ENCODE measurements around the gene TBC1D5.
"Not testable (repeated sequence)": the region's sequence is repeated elsewhere in the genome, so short reads cannot be mapped to it uniquely, and the experiment has no call there.

The TBC1D5 gene

GRCh38 chr3:17138246-17139039, 604.0 kb downstream of the TBC1D5 start:
- no peak for DNase-seq (ENCODE audit: low read depth in 2 of 2)

GRCh38 chr3:17137321-17137826, 605.1 kb downstream of the TBC1D5 start:
- no peak for DNase-seq (ENCODE audit: low read depth in 2 of 2)

GRCh38 chr3:17136136-17136721, 606.2 kb downstream of the TBC1D5 start:
- DNase-seq (ENCODE audit: low read depth in 2 of 2): no peak

DNA sequence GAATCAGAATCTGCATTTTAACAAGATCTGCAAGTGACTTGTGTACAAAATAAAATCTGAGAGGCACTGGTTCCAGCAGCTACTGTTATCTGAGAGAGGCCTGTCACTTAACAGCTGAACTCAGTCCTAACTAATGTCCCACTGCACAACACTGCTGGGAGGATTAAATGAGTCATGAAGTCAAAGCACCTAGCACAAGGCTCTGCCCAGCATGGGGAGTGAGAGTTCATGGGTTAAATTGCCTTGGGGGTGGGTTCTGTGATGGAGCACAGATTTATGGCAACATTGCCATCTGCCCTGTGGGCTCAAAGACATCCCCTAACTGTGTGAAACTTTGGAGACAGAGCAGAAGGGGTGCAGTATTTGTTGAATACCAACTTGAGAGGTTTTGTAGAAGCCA, 606.7 kb downstream of the TBC1D5 start:
- no peak for DNase-seq (ENCODE audit: low read depth in 2 of 2)

GRCh38 chr3:17133632-17134545, 608.5 kb downstream of the TBC1D5 start:
- no peak for DNase-seq (ENCODE audit: low read depth in 2 of 2)

- no peak for DNase-seq (ENCODE audit: low read depth in 2 of 2)
These were observed 609.9 kb downstream of the TBC1D5 start for GRCh38 chr3:17132286-17133115.

GRCh38 chr3:17130956-17131355, 611.5 kb downstream of the TBC1D5 start:
- DNase-seq (ENCODE audit: low read depth in 2 of 2): no peak

DNA sequence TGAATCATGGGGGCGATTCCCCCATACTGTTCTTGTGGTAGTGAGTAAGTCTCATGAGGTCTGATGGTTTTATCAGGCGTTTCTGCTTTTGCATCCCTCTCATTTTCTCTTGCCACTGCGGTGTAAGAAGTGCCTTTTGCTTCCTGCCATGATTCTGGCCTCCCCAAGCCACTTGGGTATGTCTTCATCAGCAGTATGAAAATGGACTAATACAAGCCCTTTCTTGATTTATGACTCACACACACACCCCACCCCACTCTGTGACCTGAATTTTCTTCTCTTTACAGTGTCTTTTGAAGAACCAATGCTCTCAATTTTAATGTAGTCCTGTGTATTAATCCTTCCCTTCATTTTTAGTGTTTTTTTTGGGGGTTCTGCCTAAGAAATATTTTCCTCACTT, 612.9 kb downstream of the TBC1D5 start:
- DNase-seq (ENCODE audit: low read depth in 2 of 2): no peak

GRCh38 chr3:17128671-17129070, 613.8 kb downstream of the TBC1D5 start:
- not testable (repeated sequence) for DNase-seq (ENCODE audit: low read depth in 2 of 2)

DNA sequence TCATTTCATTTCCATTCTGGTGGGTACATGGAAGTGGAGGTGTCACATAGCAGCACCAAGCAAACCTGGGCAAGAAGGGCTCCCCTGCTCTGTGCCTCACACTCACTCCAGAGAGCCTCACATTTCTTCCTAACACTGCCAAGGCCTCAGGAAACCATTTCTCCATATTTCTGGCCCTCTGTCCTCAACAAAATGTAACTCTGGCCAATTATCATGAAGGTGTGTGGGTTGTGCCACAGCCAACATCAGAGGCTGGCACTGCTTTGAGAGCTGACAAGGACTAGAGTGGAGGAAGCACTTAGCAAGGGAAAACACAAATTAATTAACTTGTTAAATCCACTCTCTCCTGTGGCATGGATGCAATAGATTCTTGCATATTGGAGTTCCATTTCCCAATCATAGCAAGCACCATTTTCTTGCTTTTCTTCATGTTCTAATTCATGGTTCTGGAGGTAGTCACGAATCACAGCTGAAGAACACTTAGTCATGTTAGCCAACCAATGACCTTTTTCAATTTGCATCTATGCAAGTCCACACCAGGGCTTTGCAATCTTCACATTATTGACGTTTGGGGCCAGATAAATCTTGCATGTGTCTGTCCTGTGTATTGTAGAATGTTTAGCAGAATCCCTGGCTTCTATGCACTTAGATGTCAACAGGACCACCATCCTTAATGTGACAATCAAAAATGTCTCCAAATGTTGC, 616.5 kb downstream of the TBC1D5 start:
- no peak for DNase-seq (ENCODE audit: low read depth in 2 of 2)

GRCh38 chr3:17122758-17123157, 619.7 kb downstream of the TBC1D5 start:
- no peak for DNase-seq (ENCODE audit: low read depth in 2 of 2)

- no peak for DNase-seq (ENCODE audit: low read depth in 2 of 2)
These were observed 621.1 kb downstream of the TBC1D5 start for GRCh38 chr3:17121336-17121735.

DNA sequence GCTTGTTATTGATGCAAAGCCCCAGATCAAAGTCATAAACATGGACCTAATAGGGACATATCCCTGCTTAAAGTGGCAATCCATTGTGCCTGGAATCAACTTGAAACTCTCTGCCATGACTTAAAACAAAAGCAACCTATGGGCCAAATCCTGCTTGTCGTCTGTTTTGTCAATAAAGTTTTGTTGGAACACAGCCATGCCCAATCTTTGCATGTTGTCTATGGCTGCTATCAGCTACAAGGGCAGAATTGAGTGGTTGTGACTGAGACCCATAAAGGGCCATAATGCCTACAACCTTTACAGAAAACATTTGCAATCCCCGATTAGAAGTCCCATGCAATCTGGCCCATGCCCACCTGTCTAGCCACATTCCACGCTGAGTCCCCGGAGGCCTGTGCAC, 622.3 kb downstream of the TBC1D5 start:
- no peak for DNase-seq (ENCODE audit: low read depth in 2 of 2)

DNA sequence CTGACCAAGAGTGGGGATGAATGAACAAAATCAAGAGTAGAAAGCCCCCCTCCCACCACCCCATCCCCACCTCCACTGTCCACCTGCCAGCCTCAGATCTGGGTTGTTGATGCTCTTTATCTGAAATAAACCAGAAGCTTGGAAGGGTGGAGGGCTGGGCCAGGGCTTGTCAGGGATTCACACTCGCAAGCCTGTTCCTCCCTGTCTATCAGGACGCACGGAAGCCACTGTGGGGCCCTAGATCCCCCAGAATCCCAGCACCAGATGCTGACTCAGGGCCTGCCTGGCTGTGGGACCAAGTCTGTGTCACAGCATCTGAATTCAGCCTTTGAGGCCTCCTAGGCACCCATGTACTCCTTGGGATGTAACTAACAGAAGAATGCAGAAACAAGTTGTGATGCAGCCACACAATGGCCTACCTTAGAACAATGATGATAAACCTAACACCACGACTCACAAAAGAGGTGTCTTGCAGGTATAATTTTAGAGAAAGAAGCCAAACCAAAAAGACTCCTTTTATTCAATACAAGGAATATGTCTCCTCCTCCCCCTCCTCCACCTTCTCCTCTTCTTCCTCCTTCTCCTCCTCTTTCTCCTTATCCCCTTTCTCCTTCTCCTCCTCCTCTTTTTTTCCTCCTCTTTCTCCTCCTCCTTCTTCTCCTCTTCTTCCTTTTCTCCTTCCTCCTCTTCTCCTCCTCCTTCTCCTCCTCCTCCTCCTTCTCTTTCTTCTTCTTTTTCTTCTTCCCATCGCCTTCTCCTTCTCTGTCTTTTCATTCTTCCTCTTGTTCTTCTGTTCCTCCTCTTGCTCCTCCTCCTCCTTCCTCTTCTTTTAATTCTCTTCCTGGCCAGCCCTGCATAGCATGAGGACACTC, 623.0 kb downstream of the TBC1D5 start:
- no peak for DNase-seq (ENCODE audit: low read depth in 2 of 2)

GRCh38 chr3:17118771-17119170, 623.7 kb downstream of the TBC1D5 start:
- no peak for DNase-seq (ENCODE audit: low read depth in 2 of 2)

DNA sequence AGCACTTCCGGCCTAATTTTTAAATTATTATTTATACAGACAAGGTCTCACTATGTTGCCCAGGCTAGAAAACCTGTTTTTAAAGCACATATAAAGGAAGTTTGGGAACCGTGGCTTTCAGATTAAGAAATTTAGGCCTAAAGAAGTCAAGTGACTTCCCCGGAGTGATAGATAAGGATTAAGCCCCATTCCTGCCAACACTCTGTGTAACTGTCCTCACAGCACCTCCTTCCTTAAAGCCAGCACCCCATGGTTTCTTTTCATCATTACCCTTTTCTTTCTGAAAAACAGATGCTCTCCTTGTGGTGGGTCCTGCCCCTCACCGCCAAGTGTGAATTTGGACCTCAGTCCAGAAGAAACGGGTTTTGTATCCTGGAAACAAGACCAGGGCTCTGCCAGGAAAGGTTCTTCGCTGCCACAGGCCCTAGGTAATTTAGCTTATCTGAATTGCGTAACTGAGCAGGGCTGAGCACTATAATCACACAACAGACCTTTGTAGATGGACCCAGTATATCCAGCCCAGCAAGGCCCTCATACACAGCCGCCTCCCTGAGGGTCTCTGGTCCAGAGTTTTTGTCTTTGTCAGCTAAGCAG, 626.3 kb downstream of the TBC1D5 start:
- DNase-seq (ENCODE audit: low read depth in 2 of 2): no peak

- no peak for DNase-seq (ENCODE audit: low read depth in 2 of 2)
These were observed 627.2 kb downstream of the TBC1D5 start for GRCh38 chr3:17115186-17115585.

DNA sequence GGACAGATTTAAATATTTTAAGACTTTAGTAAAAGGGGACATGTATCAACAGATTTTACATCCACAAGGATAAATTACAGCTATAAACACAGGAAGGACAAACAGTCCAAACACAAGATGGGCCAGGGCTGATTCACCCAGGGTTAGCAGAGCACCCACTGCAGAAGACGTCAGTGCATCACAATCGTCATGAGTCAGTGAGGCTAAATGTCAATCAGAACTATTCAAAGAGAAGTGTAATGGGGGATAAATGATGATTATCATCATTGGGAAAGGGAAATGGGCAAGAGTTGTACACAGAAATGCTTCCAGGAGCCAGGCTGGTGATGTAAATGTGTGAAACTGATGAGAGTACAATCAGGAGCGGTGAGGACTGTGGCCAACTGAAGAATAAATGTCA, 630.8 kb downstream of the TBC1D5 start:
- no peak for DNase-seq (ENCODE audit: low read depth in 2 of 2)

DNA sequence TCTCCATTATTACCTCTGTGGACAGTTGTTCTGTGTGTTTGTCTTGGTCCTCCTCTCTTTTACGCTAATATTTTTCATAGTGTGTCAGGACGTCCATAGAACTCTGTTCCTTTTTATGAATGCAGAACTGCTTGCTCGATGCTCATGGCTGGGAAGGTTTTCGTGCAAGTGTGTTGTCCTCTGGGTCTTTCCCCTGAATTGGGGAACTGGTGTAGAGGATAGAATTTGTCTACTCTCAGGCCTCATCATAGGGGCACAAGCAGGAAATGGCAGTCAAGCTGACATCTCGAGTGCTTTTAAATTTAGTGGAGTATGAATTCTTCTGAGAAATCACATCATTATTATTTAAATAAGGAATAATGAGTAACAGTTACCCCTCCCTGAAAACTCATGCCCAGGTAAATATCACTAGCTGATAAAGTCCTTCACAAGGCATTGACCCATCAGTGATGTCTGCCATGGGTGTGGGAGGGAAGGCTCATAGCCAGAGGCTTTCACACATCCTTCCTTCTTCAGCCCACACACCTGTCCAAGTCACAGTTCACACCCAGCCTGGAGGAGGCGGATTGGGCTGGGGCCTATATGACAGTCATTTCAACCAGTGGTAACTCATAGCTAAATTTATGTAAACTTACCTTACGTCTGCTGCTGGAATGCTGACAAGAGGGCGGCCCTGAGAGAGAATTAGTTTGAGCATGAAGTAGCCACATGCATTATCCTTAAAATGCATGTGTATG, 631.6 kb downstream of the TBC1D5 start:
- DNase-seq (ENCODE audit: low read depth in 2 of 2): no peak

Measured in stimulated activated CD8-positive, alpha-beta memory T cell treated with anti-CD3 and anti-CD28 coated beads, Interleukin-7, amount 100 ng/mL, for 4 hours (primary cell).